Putamen (tissue), 1 donor: ENCODE data around the gene TP53TG5.
A peak's percentile ranks its signal among the peaks of the same experiment; 100 is the strongest.
"Not testable (repeated sequence)": the region's sequence is repeated elsewhere in the genome, so short reads cannot be mapped to it uniquely, and the experiment has no call there.

Experiments used
- DNase-seq: peaks from one replicate; pipeline ENCODE4 v3.0.0-alpha.2; 2016; ENCODE audit warnings: low spot score

TP53TG5 gene

DNA sequence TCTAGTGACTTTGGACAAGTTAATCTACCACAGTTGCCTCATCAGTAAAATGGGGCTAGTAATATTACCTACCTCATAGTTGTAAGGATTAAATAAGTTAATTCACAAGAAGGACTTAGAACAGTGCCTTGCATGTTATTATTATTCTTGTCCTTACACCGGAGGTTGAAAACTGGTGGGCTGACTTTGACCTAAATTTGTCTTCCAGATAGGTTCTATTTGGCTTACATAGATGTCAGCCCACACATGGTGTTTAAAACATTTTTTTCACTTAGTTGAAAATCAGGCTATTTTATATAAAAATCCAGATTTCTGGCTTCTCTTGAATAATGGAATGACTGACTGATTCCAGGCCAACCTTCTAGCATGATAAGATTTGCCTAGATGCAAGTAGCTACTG lies 11.9 kb downstream of the TP53TG5 start:
- DNase-seq, result peak; percentile 64

DNA sequence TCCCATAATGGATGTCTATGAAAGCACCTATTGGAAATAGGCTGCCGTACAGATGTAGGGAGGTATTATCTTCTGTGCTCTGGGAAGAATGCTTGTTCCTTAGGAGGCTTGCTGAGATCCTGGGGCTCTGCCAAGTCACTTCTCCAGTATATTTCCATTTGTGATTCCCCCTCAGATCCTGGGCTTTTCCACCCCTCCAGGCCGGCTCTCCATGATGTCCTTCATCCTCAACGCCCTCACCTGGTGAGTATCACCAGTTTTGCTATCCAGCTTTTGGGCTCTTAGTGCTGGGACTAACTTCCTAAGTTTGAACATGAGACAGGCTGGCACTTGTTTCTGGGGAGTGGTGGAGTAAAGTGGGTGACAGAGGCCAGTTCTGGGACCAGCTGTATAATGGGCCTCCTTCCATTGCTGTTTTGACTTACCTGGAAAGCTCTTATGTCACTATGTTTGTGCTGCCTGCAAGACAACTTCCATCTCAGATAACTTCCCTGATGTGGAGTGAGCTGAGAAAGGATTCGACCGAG lies 12.6 kb downstream of the TP53TG5 start:
- no peak for DNase-seq

- no peak for DNase-seq
Measured at GRCh38 chr20:45363611-45364492, 14.3 kb downstream of the TP53TG5 start.

GRCh38 chr20:45362804-45363610 lies 15.1 kb downstream of the TP53TG5 start, which contains the start of gene SYS1:
TSS of gene SYS1 (plus strand) at chr20:45363156. CDS start at chr20:45363532, 376 bp downstream.
- DNase-seq, result peak; percentile 98

DNA sequence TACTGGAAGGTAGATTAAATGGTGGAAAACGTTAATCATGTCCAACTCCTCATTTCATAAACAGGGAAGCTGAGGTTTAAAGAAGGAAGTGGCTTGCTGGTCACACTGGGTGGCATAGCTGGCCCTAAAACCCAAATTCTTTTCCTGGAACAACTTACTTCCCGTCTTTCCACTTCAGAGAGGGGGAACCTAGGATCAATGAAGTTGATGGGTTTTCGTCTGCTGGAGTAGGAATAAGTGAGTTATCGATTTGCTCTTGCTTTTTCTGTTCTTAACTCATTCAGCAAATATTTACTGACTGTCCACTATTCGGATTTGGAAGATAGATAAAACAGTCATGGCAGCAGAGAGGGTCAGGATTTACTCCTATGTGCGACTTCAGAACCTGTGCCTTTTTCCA lies 16.3 kb downstream of the TP53TG5 start:
- no peak for DNase-seq

GRCh38 chr20:45359406-45360148 lies 18.5 kb downstream of the TP53TG5 start:
- DNase-seq, result no peak

DNA sequence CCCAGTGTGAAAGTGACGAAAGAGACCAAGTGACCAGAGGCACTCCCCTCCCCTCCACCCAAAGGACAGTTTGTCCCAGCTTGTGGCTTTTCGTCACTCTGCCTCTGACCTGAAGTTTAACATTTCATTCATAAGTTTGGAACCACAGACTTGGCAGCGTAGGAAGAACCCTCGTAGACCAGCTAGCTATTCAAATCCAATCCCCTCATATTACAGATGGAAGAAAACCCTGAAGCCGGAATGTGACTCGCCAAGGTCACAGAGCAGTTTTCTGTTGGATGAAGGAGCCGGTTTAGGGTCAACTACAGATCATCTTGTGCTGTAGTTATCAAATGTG lies 19.1 kb downstream of the TP53TG5 start:
- no peak for DNase-seq

DNA sequence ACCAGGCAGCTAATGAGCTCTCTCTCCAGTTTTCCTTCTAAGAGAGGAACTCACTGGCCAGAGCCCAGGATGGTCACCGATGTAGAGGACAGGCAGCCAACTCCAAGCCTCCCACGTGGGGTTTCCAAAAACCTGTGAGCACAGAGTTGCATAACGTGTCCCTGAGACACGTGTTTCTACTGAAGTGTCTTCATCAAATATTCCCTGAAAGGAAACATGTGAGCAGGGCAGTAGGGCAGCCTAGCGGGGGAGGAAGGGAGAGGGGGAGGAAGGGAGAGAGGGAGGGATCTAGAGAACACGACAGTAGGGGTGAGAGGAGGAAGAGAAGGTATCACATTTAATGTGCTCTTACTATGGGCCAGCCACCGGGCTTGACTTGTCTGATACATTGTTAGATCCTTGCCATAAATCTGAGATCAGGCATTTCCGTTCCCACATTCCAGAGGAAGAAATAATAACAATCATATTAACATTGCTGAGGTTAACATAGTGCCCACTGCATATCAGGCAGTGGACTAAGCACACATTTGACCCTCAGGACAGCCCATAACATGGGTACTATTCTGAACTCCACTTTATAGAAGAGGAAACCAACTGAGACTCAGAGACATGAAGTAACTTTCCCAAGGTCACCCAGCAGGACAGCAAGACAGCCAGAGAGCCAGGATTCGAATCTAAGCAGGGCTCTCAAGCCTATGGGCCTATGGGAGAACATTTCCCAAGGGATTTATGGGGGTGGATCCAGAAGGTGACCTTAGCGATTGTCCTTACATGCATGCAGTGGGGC lies 19.6 kb downstream of the TP53TG5 start:
- DNase-seq, result peak; percentile 48

DNA sequence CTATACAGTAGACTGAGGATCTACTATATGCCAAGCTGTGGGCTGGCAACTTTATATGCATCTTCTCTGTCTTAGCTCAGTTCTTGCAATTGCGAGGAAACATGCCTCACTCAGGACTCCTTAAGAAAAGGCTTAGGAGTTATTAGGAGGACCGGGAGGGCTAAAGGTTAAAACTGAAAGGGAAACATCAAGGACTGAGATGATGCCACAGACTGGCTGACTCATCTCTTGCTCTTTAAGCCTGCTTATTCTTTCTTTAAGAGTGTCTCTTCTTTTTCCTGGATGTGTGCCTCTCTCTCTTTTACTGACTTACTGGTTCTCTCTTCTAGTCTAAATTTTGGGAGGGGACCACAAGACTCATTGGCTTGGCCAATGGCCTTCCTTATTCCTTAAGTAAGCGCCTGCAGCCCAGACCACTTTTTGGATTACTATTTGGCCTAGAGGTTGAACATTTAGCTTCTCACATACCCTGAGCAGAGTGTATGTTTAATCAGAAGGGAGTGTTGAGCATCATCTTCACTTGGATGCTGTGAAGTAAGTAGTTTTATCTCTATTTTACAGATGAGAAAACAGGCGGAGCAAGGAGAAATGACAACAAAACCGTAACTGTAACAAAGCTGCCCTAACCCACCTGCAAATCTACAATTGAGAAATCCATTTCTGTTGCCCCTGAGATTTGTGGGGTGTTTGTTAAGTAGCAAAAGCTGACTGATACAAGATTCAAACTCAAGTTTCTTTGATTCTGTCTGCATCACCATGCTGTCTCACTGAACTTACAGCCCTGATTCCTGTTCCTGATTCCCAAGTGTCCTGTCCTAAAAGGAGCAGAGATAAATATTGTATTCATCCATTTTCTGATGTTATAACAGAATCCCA lies 22.7 kb downstream of the TP53TG5 start:
- DNase-seq, result no peak

DNA sequence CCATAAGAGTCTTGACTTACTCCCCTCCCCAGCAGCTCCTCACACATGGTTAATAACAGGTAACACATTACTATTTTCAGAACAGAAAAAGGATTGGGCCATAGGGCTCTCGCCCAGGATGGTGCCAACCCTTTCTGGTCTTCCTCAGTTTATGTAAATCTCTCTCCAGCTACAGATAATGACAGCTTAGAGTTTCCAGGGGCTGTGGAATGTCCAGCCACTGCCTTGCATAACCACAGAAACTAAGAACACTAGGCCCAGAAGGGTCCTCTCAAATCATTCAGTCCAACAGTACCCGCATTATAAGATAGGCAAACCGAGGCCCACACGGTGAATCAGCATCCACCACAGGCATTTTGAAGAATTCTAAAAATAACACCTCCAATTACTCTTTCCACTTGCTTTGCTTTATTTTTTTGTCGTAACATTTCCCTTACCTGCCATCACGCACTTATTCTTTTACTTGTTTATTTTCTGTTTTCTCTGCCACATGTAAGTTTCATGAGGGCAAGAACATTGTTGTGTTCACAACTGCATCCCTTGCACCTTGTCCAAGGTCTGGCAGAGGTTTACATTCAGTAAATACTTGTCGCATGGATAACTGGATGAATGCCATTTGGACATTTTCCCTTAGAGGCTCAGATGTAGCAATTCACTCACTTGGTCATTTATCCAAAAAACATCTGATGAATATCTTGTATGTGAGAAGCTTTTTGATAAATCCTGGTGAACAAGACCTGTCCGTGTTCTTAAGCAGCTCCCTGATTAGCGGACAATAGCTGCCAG lies 23.5 kb downstream of the TP53TG5 start:
- no peak for DNase-seq

GRCh38 chr20:45353746-45354145 lies 24.4 kb downstream of the TP53TG5 start:
- DNase-seq, result no peak

DNA sequence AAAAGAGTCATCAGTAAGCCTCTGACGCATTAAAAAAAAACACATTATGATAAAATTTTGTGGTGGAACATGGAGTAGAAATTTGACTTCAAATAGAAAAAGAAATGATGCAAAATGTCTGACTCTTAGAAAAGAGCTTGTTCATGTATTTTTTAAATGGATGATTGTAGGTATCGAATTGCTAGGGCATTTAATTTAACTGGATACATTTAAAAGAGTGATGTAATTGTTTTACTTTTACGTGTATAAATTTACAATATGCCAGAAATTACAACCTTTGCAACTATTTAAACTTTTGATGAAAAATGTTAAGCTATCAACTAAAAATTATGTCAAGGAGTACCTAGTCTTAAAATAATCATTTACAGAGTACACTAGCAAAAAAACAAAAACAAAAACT lies 25.4 kb downstream of the TP53TG5 start:
- no peak for DNase-seq

DNA sequence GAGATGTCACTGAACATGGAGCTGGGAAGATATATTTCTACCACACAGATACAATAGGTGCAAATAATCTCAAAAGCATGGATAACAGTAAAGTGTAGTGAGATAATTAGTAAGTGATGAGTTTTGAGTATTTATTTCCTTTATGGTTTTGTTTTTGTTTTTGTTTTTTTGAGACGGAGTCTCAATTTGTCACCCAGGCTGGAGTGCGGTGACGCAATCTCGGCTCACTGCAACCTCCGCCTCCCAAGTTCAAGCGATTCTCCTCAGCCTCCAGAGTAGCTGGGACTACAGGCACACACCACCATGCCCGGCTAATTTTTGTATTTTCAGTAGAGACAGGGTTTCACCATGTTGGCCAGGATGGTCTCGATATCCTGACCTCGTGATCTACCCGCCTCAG lies 27.3 kb downstream of the TP53TG5 start:
- not testable (repeated sequence) for DNase-seq

- DNase-seq, result no peak
Measured at GRCh38 chr20:45350217-45350616, 27.9 kb downstream of the TP53TG5 start.

- no peak for DNase-seq
Measured at GRCh38 chr20:45347936-45348778, 30.0 kb downstream of the TP53TG5 start, which contains the start of gene SDC4. TSS of gene SDC4 (minus strand) at chr20:45348424. CDS start at chr20:45348384, 40 bp downstream.

DNA sequence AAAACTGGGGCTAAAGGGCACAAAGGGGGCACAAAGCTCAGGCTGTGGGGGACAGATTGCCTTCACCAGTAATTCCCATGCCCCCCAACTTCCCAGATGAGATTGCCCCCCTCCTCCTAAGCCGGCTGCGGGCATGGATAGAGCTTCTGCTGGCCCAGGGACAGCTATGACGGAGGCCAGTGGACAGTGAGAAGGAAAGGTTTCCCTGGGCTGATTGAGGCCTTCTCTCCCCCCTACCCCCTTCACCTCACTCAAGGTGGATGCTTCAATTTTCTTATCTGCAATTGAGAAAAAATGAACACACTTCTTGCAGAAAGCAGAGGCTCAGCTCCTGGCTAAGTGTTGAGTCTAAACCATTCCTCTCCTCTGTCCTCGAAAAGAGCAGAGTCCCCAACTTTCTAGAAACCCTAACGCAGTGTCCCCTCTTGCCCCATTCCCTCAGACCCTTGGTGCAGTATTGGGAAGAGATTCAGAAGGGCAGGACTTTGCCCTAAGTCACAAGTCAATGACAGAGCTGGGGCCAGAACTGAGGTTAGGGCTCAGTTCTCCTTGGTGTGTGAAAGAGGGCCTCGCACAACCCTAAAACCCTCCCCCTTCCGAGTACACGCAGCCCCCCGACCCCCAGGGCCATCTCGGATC lies 30.7 kb downstream of the TP53TG5 start:
- DNase-seq, result no peak

GRCh38 chr20:45346851-45347250 lies 31.3 kb downstream of the TP53TG5 start:
- no peak for DNase-seq

DNA sequence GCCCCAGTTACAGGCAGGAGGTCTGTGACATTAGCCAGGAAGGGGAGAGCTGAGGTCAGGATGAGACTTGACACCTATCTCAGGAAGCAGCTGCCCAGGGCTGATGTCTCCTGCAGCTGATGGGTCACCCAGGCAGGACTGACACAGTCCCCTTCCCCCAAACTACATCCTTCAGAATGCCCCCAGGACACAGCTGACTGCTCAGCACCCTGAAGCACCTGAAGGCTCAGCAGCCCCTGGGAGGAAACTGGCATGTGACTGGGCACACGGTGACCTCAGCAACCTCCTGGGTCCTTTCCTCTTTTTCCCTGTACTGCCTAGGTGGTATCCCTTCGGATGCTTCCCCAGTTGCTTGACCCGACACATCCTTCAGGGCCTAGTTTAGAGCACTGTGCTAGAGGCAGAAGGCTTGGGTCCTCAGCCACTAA lies 31.8 kb downstream of the TP53TG5 start:
- no peak for DNase-seq
